Left renal cortex interstitium (tissue), 4 donors: ENCODE results near the gene RBM42. TPM values are rescaled to one million over a fixed set of nuclear protein-coding genes. Genes with fewer than 3 reads are reported as not detected.

ENCODE experiments used
- polyA plus RNA-seq, 4 donors: library from polyadenylated mRNA; unstranded; fragments of 120-200 nt; gene quantifications; one replicate each; pipeline ENCODE4 v1.2.1, GENCODE V29; 2013; ENCODE audit not compliant: insufficient read length in 4 of 4

Gene RBM42
- polyA plus RNA-seq, 4 donors: 57.1 to 94.4 (median 73.3) TPM

Other genes starting within 250 kb of the RBM42 start
- under 1 TPM; 0.22 to 0.60 (median 0.33) TPM for gene FFAR2, start 180.8 kb upstream of the RBM42 start, polyA plus RNA-seq
- gene KRTDAP, start 138.6 kb upstream of the RBM42 start, polyA plus RNA-seq: 1 to 10 TPM in 2 of 4 donors, under 1 TPM in 2; 0.48 to 2.1 (median 0.85) TPM
- 100 to 1,000 TPM in 2 of 4 donors, 10 to 100 TPM in 2; 69.7 to 135 (median 107) TPM for gene DMKN, start 115.4 kb upstream of the RBM42 start, polyA plus RNA-seq
- gene SBSN, start 100.7 kb upstream of the RBM42 start, polyA plus RNA-seq: under 1 TPM in 3 of 4 donors, not detected in 1; 0.10 to 0.24 (median 0.21) TPM
- gene GAPDHS, start 95.6 kb upstream of the RBM42 start, polyA plus RNA-seq: not detected
- 100 to 1,000 TPM in 2 of 4 donors, 10 to 100 TPM in 2; 80.6 to 113 (median 93.9) TPM for gene TMEM147, start 83.4 kb upstream of the RBM42 start, polyA plus RNA-seq
- under 1 TPM in 1 of 4 donors, not detected in 3; 0.05 TPM for gene ATP4A, start 65.4 kb upstream of the RBM42 start, polyA plus RNA-seq
- gene PMIS2, start 42.9 kb upstream of the RBM42 start, polyA plus RNA-seq: not detected
- gene HAUS5, start 16.3 kb upstream of the RBM42 start, polyA plus RNA-seq: 10 to 100 TPM; 18.2 to 30.9 (median 26.9) TPM
- 1 to 10 TPM; 1.1 to 3.6 (median 2.6) TPM for gene ETV2, start 12.7 kb downstream of the RBM42 start, polyA plus RNA-seq
- gene COX6B1, start 19.3 kb downstream of the RBM42 start, polyA plus RNA-seq: 100 to 1,000 TPM; 302 to 435 (median 348) TPM
- 10 to 100 TPM in 3 of 4 donors, 1 to 10 TPM in 1; 9.8 to 26.7 (median 15.8) TPM for gene UPK1A, start 37.5 kb downstream of the RBM42 start, polyA plus RNA-seq
- gene ZBTB32, start 75.5 kb downstream of the RBM42 start, polyA plus RNA-seq: under 1 TPM; 0.17 to 0.91 (median 0.44) TPM
- 10 to 100 TPM; 24.2 to 42.6 (median 34.2) TPM for gene KMT2B, start 89.0 kb downstream of the RBM42 start, polyA plus RNA-seq
- 1 to 10 TPM; 2.8 to 4.6 (median 3.7) TPM for gene IGFLR1, start 113.4 kb downstream of the RBM42 start, polyA plus RNA-seq
- 10 to 100 TPM; 15.7 to 21.8 (median 19.7) TPM for gene U2AF1L4, start 116.4 kb downstream of the RBM42 start, polyA plus RNA-seq
- gene PSENEN, start 116.6 kb downstream of the RBM42 start, polyA plus RNA-seq: 10 to 100 TPM; 54.5 to 78.6 (median 66.5) TPM
- gene LIN37, start 119.5 kb downstream of the RBM42 start, polyA plus RNA-seq: 10 to 100 TPM; 11.5 to 13.0 (median 12.4) TPM
- 10 to 100 TPM; 19.4 to 32.3 (median 25.1) TPM for gene HSPB6, start 128.0 kb downstream of the RBM42 start, polyA plus RNA-seq
- 10 to 100 TPM; 11.5 to 28.6 (median 18.2) TPM for gene PROSER3, start 129.1 kb downstream of the RBM42 start, polyA plus RNA-seq
- 10 to 100 TPM; 10.9 to 53.7 (median 30.0) TPM for gene ARHGAP33, start 146.5 kb downstream of the RBM42 start, polyA plus RNA-seq
- gene PRODH2, start 183.8 kb downstream of the RBM42 start, polyA plus RNA-seq: 10 to 100 TPM; 24.2 to 60.6 (median 39.9) TPM
- 100 to 1,000 TPM; 101 to 226 (median 168) TPM for gene NPHS1, start 223.5 kb downstream of the RBM42 start, polyA plus RNA-seq
- gene KIRREL2, start 227.9 kb downstream of the RBM42 start, polyA plus RNA-seq: 10 to 100 TPM in 3 of 4 donors, 1 to 10 TPM in 1; 7.7 to 12.8 (median 11.5) TPM
- 10 to 100 TPM; 19.3 to 32.8 (median 28.3) TPM for gene APLP1, start 239.5 kb downstream of the RBM42 start, polyA plus RNA-seq